K562 treated with DMSO at 1 percent for 24 hours (cell line): ENCODE results near the gene HTR2B. TPM values are rescaled to one million over a fixed set of nuclear protein-coding genes. Genes with fewer than 3 reads are reported as not detected.

Experiments
- total RNA-seq: library from RNA; unstranded; fragments of 300-600 nt; gene quantifications from 2 replicates; pipeline ENCODE4 v1.2.3, GENCODE V29; 2022; ENCODE audit warnings: low read depth; ENCODE audit not compliant: insufficient read depth

HTR2B gene
- total RNA-seq, result not detected in 2 replicates

GRCh38 chr2:231124838-231125568 lies at the start of gene HTR2B:
Gene HTR2B, minus strand, starts transcription at chr2:231125042. Its CDS starts 1,278 bp downstream, at chr2:231123764.

Other genes starting within 250 kb of the HTR2B start
- gene GPR55, start 199.8 kb downstream of the HTR2B start, total RNA-seq, result 0.25 and 0.35 TPM in 2 replicates
- gene SPATA3, start 128.9 kb downstream of the HTR2B start, total RNA-seq, result not detected in 2 replicates
- gene C2orf72, start 87.5 kb downstream of the HTR2B start, total RNA-seq, result not detected in 2 replicates
- gene PSMD1, start 68.2 kb downstream of the HTR2B start, total RNA-seq, result 54.9 and 65.4 TPM in 2 replicates
- 5.2 and 5.6 TPM in 2 replicates for gene ARMC9, start 73.6 kb upstream of the HTR2B start, total RNA-seq